ENCODE measurements around the gene DARS2. TPM values are rescaled to one million over a fixed set of nuclear protein-coding genes. Genes with fewer than 3 reads are reported as not detected.

The DARS2 gene
- total and polyA plus RNA-seq, 2 of the 4 experiments (the other 2 are of a cell fraction), result 14.8 to 18.8 TPM

DNA sequence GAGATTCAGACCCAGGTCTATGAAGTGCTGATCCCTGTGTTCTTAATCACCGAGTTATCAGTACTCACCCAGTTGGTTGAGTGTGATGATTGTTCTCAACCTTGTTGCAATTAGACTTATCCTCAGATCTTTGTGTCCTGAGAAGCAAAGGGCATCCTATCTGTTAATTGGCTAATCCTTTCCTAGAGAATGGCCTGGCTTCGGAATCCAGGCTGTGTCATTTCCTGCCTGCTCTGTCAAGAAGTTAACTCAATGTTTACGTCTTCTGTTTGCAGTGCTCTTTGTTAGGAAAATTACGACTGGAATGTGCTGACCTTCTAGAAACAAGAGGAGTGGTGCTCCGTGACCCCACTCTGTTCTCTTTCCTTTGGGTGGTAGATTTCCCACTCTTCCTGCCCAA, 28.6 kb downstream of the DARS2 start:
- Histone ChIP-seq H3K27me3 (ENCODE audit: control insufficient read depth, insufficient read depth, low read length) (no peaks in the 10 kb centered on the region), H2AK5ac (ENCODE audit: low read depth, low read length) (peak overlapping the region; percentile 89), H3K4me1 (ENCODE audit: control insufficient read depth, insufficient read depth, low read length) (peaks cover 18% of the 10 kb centered on the region), H4K8ac (ENCODE audit: low read depth in 2 of 2, low read length in 2 of 2) (peak overlapping the region; percentile 28 to 87; a peak in 3 of 4 replicates), H2BK20ac (ENCODE audit: low read depth, low read length) (peak overlapping the region; percentile 82), H3K4ac (ENCODE audit: low read depth, low read length) (peak overlapping the region; percentile 72), H4K5ac (ENCODE audit: low read depth, low read length) (peak overlapping the region; percentile 58; the same call in 1 of the 2 replicates), H3K36me3 (ENCODE audit: control insufficient read depth, insufficient read depth, low read length) (peaks cover 7% of the 10 kb centered on the region), H3K4me3 (ENCODE audit: insufficient read depth, low read depth, low read length) (no peak overlapping the region), H2BK5ac (ENCODE audit: low read depth, low read length, poor library complexity, severe bottlenecking) (peak overlapping the region; percentile 84), H3K56ac (ENCODE audit: extremely low read depth, insufficient read depth, low read length) (peak overlapping the region; percentile 25), H2BK120ac (ENCODE audit: low read depth, low read length) (peak overlapping the region; percentile 93), H3K18ac (ENCODE audit: low read depth, low read length) (peak overlapping the region; percentile 78), H3K9me1 (ENCODE audit: insufficient read depth, low read length) (peaks cover 5% of the 10 kb centered on the region), H3K27ac (ENCODE audit: insufficient read depth, low read length) (peak overlapping the region; percentile 86), H3K79me1 (ENCODE audit: low read depth in 1 of 2, low read length in 2 of 2) (peaks cover 8 to 34% of the 10 kb centered on the region in 2 experiments; a peak in 2 of 4 replicates), H3K14ac (replicated peaks; ENCODE audit: low read depth, low read length) (peak overlapping the region; percentile 62), H2AK9ac (replicated peaks; ENCODE audit: low read depth, low read length, poor library complexity) (no peak overlapping the region), H3K23ac (ENCODE audit: low read depth, low read length) (peak overlapping the region; percentile 81; the same call in 1 of the 2 replicates), H4K91ac (ENCODE audit: insufficient read depth, low read depth, low read length) (peak overlapping the region; percentile 51), H3K4me2 (ENCODE audit: low read depth, low read length) (peak overlapping the region; percentile 52), H2BK15ac (ENCODE audit: low read depth, low read length) (peak overlapping the region; percentile 53; the same call in 2 of the 3 replicates), H4K20me1 (ENCODE audit: insufficient read depth, low read length) (peaks cover 3% of the 10 kb centered on the region; the same call in 1 of the 2 replicates), H2AFZ (replicated peaks; ENCODE audit: low read length, poor library complexity) (peak overlapping the region; percentile 17), H3K9ac (ENCODE audit: low read depth, low read length) (no peak overlapping the region), H3K9me3 (ENCODE audit: control insufficient read depth, insufficient read depth, low read length) (no peaks in the 10 kb centered on the region)
- peak; percentile 24; the same call in 1 of the 2 replicates for TF ChIP-seq NFE2L2 (IDR thresholded peaks at IDR 0.05; ENCODE audit: low read depth, low read length)
- peak; percentile 77 for TF ChIP-seq MAFK (IDR thresholded peaks at IDR 0.05; ENCODE audit: low read depth, low read length)
- TF ChIP-seq CTCF (conservative IDR thresholded peaks at IDR 0.05; ENCODE audit: low read depth, low read length), result no peak
- TF ChIP-seq RAD21 (IDR thresholded peaks at IDR 0.05; ENCODE audit: low read length), result no peak
- peak; percentile 46 for TF ChIP-seq CEBPB (IDR thresholded peaks at IDR 0.05; ENCODE audit: low read depth, low read length)
- no peak for TF ChIP-seq ELK1 (IDR thresholded peaks at IDR 0.05; ENCODE audit: borderline replicate concordance, low read depth, low read length)
- TF ChIP-seq POLR2A (IDR thresholded peaks at IDR 0.05; ENCODE audit: low read depth, low read length), result no peak
- dilution Hi-C loops (cut with HindIII; ENCODE audit: low sequenced_read_pairs, unreplicated experiment), result no loop called here
- peak; percentile 65 for ATAC-seq (ENCODE audit: low read depth)
- intact Hi-C loops (cut with micrococcal nuclease), result loop anchor here (1.0 kb wide), 1 partner anchor 29 kb away; the partner anchor contains the start of genes CENPL and DARS2
- DNase-seq, result peak; percentile 88
- ChIA-PET CTCF (no interaction called here), POLR2A (ENCODE audit: unreplicated experiment) (no interaction called here)
- no CpG with 5 or more reads among the region's 5 CpGs for WGBS, 2 experiments (ENCODE audit: extremely low coverage in 2 of 2, insufficient read length in 1 of 2)
- BruUV-seq (replicated peaks), result no TSS peak
- in situ Hi-C loops (cut with MboI; ENCODE audit: low sequenced_read_pairs), result no loop called here
